Epithelial cell of prostate (primary cell): Measurements from ENCODE around the gene ABCC12.

Experiments
- DNase-seq: peaks from one replicate; pipeline ENCODE4 v3.0.0-alpha.2; 2011; ENCODE audit warnings: low read depth, low spot score
- H3K27ac ChIP-seq: fragments of 450-650 bp; 2 replicates; pipeline ENCODE4 v1.5.1; 2017; ENCODE audit warnings: mild to moderate bottlenecking

ABCC12 gene

DNA sequence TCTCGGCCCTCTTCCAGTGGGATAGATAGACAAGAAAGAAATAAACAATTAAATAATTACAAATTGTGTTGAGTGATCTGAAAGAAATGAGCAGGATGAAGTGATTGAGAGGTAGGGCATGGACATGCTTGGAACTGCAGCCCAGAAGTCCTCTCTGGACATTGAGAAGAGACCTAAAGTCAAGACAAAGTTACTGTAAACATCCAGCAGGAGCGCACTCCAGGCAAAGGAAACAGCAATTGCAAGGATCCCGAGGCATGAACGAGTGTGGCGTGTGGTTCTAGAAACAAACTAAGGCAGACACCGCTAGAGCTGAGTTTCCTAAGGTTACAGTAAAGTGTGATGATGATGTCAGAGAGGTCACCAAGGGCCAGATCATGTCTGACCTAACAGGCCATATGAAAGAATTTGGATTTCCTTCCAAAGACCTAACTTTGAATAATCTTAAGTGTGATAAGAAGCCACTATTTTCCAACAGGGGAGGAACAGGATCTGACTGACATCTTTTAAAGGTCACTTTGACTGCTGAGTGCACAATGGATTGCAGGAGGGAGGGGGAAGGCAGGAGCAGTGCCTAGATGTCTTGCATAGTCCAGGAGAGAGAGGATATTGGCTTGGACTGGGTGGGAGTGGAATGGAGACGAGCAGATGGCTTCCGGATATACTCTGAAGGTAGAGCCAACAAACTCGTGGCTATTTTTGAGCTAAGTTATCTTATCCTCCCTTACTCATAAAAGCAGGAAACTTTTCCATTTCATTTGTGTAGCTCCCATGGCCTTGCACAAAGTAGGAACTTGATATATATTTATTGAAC is 19.0 kb downstream of the ABCC12 start:
- H3K27ac ChIP-seq, result no peak overlapping the region
- DNase-seq, result no peak

DNA sequence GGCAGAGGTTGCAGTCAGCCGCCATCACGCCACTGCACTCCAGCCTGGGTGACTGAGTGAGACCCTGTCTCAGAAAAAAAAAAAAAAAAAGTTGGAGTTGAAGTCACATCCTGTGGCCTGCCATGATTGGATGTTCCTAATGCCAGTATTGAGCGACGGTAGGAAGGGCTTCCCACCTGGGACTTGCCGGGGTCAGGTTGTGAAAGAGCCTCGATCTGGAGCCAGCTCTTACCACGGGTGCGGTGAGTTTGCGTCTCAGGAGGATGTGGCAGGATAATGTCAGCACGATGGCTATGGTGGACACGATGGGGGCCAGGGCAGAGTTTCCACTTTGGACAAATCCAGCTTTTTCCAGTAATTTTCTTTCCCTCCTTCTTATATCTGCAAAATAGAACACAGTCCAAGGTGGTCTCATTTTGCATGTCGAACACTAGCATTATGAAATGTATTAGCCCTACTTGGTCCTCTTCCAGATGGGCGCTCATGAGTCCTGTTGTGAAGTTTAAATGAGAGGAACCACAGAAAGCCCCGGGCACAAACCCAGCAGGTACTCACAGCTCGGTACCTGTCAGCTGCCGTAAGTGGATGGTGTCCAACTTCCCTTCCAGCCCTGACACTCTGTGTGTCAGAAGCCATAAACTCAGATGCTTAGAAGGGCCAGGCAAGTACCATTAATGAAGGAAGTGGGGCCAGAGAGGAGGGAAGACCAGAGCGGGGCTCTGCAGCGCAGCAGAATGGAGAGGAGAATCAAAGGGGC is 22.2 kb downstream of the ABCC12 start:
- DNase-seq, result peak; percentile 26
- H3K27ac ChIP-seq, result no peak overlapping the region

DNA sequence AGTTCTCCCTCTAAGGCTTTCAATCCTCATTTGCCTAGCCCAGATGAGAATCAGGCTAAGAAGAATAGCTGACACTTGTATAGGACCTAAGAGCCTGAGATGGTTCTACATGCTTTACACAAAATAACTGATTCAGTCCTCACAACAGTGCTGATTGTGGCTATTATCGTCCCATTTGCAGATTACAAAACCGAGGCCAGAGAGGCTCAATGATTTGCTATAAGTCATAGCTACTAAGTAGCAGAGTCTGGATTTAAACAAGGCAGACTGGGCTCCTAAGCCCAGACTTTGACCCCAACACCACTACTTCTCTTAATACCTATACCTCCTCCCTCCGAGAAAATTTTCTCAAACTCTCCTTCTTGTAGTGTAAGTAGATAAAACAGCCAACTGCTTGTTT is 23.1 kb downstream of the ABCC12 start:
- H3K27ac ChIP-seq, result no peak overlapping the region
- DNase-seq, result no peak

DNA sequence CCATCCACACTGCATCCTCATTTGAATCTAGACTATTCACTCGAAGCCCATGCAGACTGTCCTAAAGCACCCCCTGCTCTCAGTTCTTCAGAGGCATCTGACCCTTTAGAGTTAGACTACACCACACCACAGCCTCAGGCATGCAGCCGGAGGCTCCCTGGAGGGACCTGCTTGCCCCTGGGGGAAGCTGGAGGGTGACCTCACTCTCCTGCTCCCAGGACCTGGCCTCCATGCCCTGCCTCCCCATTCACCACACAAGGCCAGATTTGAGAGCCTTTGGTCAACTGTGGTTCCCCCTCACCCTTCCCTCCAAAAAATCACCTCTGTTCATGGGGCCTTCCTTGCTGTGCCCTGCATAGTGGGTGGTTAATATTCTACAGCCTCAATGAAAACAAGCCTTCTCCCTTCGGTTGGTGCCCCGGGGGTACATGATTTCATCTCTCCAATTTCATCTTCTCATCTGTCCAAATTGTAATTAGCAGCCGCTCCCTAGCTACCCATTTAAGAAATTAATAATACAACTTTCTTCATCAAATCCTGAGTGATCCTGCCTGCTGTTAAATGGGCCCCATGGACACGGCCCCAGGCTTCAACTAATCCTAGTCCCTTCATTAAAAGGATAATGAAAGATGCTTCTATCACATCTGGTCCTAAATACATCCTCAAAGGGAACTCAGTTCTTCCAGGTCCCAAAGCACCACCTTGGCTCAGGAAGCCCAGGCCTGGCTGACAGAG is 24.4 kb downstream of the ABCC12 start:
- no peak for DNase-seq
- no peak overlapping the region for H3K27ac ChIP-seq

DNA sequence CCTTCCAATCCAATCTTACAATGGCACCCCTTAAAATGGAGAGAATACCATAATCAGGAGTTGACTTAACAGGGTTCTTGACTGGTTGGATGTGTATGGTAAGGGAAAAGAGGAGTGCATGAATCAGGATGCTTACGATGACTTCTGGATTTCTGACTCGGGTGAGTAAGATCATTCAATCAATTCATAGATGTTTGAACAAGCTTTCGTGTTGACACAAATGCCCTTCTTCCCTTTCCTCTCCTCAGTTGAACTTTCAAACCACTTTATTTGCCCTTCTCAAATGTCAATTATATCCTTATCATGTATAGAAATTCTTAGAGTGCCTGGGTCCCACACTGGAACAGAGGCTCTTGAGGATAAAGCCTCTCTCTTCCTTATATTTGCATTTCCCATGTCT is 25.9 kb downstream of the ABCC12 start:
- DNase-seq, result peak; percentile 43

DNA sequence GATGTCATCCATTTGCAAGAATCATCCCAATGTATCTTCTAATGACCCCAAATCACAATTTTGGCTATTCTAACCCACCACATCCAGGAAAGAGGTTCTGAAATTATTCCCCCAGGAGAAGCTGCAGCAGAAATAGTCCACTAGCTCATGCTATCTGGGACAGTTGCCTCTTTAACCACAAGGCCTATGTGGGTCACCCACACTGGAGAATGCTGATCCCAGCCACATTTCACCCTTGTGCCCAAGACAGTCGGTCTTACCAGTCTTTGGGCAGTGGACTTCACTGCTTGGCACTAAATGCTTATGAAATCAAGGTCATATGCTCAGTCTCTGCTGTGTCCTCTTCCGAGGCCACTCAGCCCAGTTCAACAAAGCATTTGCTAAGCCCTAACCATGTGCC is 27.0 kb downstream of the ABCC12 start:
- no peak overlapping the region for H3K27ac ChIP-seq
- DNase-seq, result no peak

More for the DNA sequence above, 25.9 kb downstream of the ABCC12 start:
- H3K27ac ChIP-seq, result no peak overlapping the region

DNA sequence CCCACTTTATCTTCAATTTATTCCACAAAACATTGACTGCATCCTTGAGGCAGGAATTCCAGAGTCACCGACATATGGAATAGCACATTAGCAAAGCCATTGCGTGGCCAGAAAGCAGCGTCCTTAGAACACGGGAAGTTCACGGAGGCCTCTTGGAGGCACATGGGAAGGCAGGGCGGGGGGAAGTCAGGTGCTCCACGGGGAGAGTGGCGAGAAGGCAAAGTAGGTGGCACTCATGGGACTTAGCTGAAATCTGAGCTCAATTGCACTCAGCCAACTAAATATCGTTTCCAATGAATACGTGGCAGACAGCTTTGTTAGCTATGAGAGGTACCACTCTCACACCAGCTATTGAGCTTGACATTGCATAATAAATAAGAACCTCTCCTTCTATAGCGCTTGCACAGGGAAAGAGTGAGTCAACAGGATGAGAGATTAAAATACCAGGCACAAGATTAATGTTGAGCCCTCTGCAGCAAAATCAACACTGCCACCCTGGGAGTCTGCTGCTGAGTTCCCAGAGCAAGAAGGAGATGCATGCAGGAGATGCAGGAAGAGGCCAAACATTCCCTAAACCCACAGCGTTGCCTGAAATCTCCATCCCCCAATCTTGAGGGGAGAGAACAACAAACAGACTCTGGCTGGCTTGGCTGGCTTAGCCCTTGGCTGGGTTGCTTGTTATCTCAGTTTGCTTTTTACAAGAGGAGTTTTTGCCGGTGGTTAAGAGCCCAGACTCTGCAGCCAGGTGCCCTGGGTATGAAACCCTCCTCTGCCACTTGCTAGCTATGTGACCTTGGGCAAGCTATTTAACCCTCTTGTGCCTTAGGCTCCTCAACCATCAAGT is 28.8 kb downstream of the ABCC12 start:
- H3K27ac ChIP-seq, result peak overlapping the region; percentile 4

DNA sequence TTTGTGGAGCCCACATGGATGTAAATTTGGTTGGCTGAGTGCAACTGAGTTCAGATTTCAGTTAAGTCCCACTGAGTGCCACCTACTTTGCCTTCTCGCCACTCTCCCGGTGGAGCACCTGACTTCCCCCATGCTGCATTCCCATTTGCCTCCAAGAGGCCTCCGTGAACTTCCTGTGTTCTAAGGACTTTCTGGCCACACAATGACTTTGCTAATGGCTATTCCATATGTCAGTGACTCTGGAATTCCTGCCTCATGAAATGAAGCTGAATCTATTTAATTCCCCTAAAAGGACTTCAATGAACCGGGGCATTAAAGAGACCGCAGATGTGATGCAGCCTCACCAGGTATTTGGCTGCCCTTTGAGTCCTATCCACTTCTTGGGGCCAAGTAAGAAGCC is 29.9 kb downstream of the ABCC12 start:
- no peak for DNase-seq

More for the DNA sequence above, 28.8 kb downstream of the ABCC12 start:
- peak; percentile 68 for DNase-seq

DNA sequence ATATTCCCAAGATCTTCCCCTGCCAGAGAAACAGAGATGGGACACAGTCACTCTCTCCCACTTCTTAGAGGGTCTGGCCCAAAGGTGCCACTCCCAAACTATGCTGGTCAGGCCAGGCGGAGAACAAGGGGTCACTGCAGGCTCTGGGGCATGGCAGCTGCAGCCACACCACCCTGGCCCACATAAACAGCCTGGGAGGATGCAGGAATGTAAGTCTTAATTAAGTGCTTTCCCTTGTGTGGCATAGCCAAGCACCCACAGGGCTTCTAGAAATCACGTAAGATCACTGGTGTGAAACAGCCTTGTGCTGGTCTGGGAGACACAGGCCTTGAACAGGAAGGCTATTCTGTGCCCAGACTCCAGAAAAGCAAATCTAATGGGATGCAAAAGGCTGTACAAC is 31.5 kb downstream of the ABCC12 start:
- no peak for DNase-seq
- no peak overlapping the region for H3K27ac ChIP-seq

More for the DNA sequence above, 29.9 kb downstream of the ABCC12 start:
- no peak overlapping the region for H3K27ac ChIP-seq

DNA sequence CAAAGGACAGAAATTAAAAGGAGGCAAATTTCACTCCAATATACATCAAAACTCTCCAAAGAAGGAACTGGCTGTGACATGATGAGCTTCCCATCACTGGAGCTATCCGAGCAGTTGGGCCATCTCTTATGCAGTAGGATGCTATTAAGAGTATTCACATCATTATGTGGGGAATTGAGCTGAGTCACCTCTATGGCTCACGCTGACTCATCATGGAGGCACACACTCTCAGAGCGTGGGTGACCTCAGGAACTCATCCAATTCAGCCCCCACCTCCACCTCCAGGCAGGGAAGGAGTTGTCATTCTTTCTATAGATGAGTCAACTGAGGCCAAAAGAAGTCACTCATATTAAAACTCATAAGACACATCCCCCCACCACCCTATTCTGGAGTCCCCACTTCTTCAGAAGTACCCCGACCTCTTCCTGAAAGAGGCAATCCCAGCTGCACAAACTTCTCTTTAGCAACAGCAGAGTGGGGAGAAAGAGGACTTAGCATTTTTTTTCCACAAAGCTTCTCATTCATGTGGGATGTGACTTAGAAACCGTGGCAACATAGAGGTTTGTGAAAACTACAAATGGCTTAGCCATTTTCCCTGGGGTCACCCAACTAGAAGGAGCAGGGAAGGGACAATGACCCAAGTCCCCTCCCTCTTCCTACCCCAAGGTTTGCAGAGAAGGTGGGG is 32.5 kb downstream of the ABCC12 start:
- peak overlapping the region; percentile 32 for H3K27ac ChIP-seq
- peak; percentile 95 for DNase-seq

DNA sequence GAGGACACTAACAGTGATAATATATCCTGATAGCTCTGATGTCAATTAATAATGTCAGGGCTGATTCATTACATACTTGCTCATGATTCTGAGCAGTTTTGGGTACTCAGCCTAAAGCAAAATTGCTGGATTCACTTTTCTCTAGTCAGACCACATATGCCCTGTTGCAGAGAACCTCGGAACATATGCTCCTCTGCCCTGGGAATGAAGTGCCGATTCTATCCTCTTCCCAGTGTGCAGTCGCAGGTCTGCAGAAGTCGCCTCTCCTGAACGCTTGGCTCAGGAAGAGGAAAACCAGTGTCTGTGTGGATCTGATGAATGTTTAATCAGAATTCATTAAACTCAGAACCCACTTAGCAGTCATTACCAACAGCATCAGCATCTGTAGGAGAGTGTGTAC is 34.5 kb downstream of the ABCC12 start:
- no peak overlapping the region for H3K27ac ChIP-seq
- DNase-seq, result no peak

DNA sequence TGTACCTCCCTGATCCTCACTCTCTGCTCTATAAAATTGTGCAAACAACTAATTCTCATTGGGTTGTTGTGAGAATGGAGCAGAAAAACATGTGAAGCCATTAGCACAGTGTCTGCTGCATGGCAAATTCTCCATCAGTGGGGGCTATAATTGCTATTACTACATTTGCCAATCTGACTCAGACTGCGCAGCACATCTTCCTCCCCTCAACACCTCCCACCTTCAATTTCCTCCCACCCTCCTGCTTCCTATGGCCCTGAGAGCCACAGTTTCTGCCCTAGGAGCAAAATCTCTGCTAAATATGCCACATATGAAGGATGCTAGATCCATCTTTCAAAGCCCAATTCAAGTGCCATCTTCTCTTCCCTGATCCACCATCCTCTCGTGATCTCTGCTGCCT is 37.0 kb downstream of the ABCC12 start:
- no peak overlapping the region for H3K27ac ChIP-seq
- DNase-seq, result no peak

DNA sequence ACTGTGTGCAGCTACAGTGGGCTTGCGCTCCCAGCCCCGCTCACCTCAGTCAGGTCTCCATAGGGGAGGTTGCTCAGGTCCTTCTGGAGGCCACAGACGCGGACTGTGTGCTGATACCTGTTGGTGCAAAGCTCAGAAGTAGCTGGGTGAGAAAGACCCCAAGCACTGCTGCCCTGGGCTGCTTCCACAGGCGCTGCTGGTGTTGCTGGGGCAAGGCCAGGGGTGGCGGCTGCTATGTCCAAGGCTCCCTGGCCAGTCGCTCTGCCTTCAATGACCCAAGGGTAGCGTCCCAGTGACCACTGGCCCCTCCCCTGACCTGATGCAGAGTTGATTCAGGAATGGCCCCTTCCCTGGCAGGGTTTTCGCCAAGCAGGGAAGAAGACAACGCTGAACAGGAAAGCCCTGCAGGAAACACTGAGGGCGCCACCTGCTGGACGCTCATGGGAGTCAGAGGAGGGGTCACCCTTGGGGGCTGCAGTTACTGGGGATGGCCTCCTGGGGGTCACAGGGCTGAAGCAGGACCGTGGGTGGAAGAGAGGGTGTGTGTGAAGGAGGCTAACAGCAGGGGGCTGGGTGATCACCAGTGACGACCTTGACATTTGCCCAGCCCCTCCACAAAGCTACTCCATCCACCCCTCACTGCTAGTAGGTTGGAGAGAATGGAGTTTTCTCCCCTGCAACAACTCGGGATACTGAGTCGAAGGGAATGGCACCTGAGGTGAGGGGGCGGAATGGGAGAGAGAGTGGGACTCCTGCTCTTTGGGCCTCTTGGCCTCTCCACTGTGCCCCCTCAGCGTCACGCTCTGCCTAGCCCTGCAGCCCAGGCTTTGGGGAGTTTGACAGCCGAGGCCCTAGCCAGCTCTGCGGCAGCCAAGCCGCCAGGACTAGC is 38.3 kb downstream of the ABCC12 start:
- no peak for DNase-seq
- H3K27ac ChIP-seq, result no peak overlapping the region

DNA sequence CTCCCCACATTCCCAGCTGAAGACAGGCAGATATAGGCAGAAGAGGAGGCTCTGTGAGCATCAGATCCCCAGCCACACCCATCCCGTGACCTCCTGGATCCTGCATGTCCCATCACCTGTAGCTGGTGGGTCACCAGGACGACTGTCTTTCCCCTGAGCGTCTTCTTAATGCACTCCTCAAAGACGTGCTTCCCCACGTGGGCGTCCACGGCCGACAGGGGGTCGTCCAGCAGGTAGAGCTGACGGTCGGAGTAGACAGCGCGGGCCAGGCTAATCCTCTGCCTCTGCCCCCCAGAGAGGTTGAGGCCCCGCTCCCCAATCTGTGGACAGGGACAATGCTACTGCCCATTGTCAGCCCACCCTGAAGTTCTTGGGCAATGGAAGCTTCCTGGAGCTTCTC is 40.5 kb downstream of the ABCC12 start:
- DNase-seq, result no peak

DNA sequence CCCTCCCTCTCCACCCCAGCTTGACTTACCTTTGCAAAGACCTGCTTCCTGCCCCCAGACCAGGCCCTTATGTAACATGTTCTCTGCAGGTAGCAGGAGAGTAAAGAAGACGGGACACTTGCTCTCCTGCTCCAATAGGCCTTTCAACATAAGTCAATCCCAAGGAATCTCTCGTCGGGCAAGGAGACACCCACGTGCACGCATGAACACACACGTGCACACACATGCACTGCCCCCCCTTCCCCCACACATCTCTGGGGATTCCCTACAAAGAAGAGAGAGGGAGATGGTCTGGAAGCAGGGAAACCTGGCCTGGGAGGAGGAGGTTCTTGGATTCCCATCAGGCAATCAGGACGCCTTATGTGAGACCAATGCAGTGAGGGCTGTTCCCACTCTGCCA is 41.4 kb downstream of the ABCC12 start:
- no peak for DNase-seq
- H3K27ac ChIP-seq, result no peak overlapping the region

More for the DNA sequence above, 40.5 kb downstream of the ABCC12 start:
- H3K27ac ChIP-seq, result no peak overlapping the region

DNA sequence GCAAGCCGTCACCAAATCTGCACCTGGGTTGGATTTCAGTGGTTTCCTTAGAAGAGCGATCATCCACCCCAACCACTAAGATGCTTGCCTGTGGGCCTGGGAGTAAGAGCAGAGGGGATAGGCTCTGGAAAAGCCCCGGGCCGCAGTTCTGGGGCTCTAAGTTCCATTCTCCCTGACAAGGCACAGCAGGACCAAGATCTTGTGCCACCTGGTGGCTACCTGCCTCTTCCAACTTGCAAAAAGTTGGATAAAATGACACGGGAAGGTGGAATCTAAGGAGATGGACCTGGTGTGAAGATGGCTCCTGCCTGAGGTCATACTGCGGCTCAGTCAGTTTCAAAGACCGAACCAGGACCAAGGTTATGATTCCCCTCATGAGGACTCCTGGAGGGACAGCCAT is 42.3 kb downstream of the ABCC12 start:
- DNase-seq, result no peak

DNA sequence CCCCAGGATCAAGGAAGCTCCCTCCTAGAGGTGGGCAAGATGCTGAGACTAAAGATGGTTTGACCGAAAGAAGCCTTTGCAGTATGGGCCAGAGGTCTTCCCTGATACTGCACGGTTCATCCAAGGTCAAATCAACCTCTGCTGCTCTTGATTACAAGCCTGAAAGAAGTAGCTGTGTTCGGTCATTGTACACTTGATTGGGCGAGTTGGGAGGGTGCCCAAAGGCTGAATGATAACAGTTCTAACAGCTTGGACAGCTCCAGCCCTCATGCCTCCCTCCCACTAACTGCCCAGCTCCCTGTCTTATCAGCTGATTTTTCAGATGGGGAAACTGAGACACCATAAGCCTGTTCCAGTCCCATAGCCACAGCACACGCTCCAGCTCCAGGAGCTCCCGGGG is 42.8 kb downstream of the ABCC12 start:
- no peak for DNase-seq

More for the DNA sequence above, 42.3 kb downstream of the ABCC12 start:
- H3K27ac ChIP-seq, result no peak overlapping the region

DNA sequence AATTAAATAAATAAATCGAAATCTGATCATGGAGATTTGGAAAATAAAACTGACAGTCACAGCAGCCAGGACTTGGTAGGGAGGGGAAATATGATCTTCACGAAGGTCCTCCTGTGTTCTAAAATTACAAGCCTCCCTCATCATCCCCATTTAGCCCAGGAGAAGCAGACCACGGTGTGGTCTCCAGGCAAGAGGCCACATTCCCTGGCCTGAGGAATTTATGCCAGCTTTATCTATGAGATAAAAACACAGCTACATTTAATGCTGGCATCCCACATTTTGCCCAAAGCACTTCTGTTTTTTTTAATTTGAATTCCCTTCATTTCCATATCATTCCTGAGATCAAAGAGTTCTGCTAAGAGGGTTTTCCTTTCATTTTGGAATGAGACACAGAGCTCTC is 43.2 kb downstream of the ABCC12 start:
- DNase-seq, result no peak
- no peak overlapping the region for H3K27ac ChIP-seq

More for the DNA sequence above, 42.8 kb downstream of the ABCC12 start:
- H3K27ac ChIP-seq, result no peak overlapping the region
